Activated T-cell treated with anti-CD3 and anti-CD28 coated beads for 48 hours (primary cell): ENCODE results near the gene CDC14B.
"Not testable (repeated sequence)": the region's sequence is repeated elsewhere in the genome, so short reads cannot be mapped to it uniquely, and the experiment has no call there.

Experiments
- DNase-seq: peaks from one replicate; pipeline ENCODE4 v3.0.0-alpha.2; 2020; ENCODE audit warnings: low read depth

CDC14B gene

GRCh38 chr9:96621618-96622017 lies 2.0 kb upstream of the CDC14B start:
- DNase-seq = no peak

GRCh38 chr9:96620832-96621269 lies 1.2 kb upstream of the CDC14B start:
- no peak for DNase-seq

- no peak for DNase-seq
Observed at GRCh38 chr9:96620181-96620514, 505 bp upstream of the CDC14B start.

- no peak for DNase-seq
Observed at GRCh38 chr9:96619124-96619465, 548 bp downstream of the CDC14B start.

- DNase-seq = peak; percentile 8
Observed at GRCh38 chr9:96618209-96619123, 1.2 kb downstream of the CDC14B start.

- no peak for DNase-seq
Observed at GRCh38 chr9:96617439-96618185, 2.0 kb downstream of the CDC14B start.

GRCh38 chr9:96616817-96617438 lies 2.7 kb downstream of the CDC14B start:
- no peak for DNase-seq

GRCh38 chr9:96615411-96615810 lies 4.2 kb downstream of the CDC14B start:
- DNase-seq = no peak

GRCh38 chr9:96614664-96615063 lies 5.0 kb downstream of the CDC14B start:
- not testable (repeated sequence) for DNase-seq

- no peak for DNase-seq
Observed at GRCh38 chr9:96612966-96613589, 6.6 kb downstream of the CDC14B start.

GRCh38 chr9:96612105-96612965 lies 7.3 kb downstream of the CDC14B start:
- no peak for DNase-seq

- DNase-seq = no peak
Observed at GRCh38 chr9:96611302-96611701, 8.3 kb downstream of the CDC14B start.

- no peak for DNase-seq
Observed at GRCh38 chr9:96609732-96610131, 9.9 kb downstream of the CDC14B start.

GRCh38 chr9:96607971-96608370 lies 11.7 kb downstream of the CDC14B start:
- DNase-seq = no peak

GRCh38 chr9:96605328-96605727 lies 14.3 kb downstream of the CDC14B start:
- DNase-seq = no peak

- no peak for DNase-seq
Observed at GRCh38 chr9:96604004-96604319, 15.7 kb downstream of the CDC14B start.

GRCh38 chr9:96603305-96604003 lies 16.2 kb downstream of the CDC14B start:
- DNase-seq = no peak

- no peak for DNase-seq
Observed at GRCh38 chr9:96599298-96599697, 20.3 kb downstream of the CDC14B start.

GRCh38 chr9:96596601-96597111 lies 23.0 kb downstream of the CDC14B start:
- DNase-seq = no peak
